Activated CD4-positive, alpha-beta T cell treated with anti-CD3 and anti-CD28 coated beads, Interleukin-2, amount 10 ng/mL, durations not matched to agents 7 days and 5 days (primary cell): ENCODE results near the gene OSBPL3. TPM values are rescaled to one million over a fixed set of nuclear protein-coding genes. Genes with fewer than 3 reads are reported as not detected.

ENCODE experiments used
- CTCF ChIA-PET: fragments of 350-600 bp; sonication (Branson Sonifier 250); formaldehyde crosslinking; loops from one replicate; lab custom pipeline; 2021; ENCODE audit warnings: antibody characterized with exemption; lab: Charles Lee
- POLR2A ChIA-PET: fragments of 350-600 bp; sonication (Branson Sonifier 250); formaldehyde crosslinking; loops from one replicate; lab custom pipeline; 2021; ENCODE audit warnings: antibody characterized with exemption; lab: Charles Lee
- DNase-seq: peaks from one replicate; pipeline ENCODE4 v3.0.0-alpha.2; 2020
- H3K27ac Mint-ChIP-seq: one replicate; pipeline ENCODE4 v1.8.0; 2021; ENCODE audit warnings: mild to moderate bottlenecking, moderate library complexity, mixed read lengths
- H3K27me3 Mint-ChIP-seq: one replicate; pipeline ENCODE4 v1.8.0; 2021; ENCODE audit warnings: mixed read lengths
- H3K36me3 Mint-ChIP-seq: one replicate; pipeline ENCODE4 v1.8.0; 2021; ENCODE audit warnings: low read depth, mixed read lengths
- H3K4me1 Mint-ChIP-seq: one replicate; pipeline ENCODE4 v1.8.0; 2021; ENCODE audit warnings: mixed read lengths
- H3K4me3 Mint-ChIP-seq: one replicate; pipeline ENCODE4 v1.8.0; 2021; ENCODE audit warnings: mild to moderate bottlenecking, moderate library complexity, mixed read lengths
- H3K9me3 Mint-ChIP-seq: one replicate; pipeline ENCODE4 v1.8.0; 2021; ENCODE audit warnings: mixed read lengths
- total RNA-seq, 2 experiments: library from RNA; stranded (reverse); gene quantifications; one replicate each; pipeline ENCODE4 v1.2.3, GENCODE V29; 2021

OSBPL3 gene
- total RNA-seq, 2 experiments from 2014 or later: 77.5 to 77.9 TPM

DNA sequence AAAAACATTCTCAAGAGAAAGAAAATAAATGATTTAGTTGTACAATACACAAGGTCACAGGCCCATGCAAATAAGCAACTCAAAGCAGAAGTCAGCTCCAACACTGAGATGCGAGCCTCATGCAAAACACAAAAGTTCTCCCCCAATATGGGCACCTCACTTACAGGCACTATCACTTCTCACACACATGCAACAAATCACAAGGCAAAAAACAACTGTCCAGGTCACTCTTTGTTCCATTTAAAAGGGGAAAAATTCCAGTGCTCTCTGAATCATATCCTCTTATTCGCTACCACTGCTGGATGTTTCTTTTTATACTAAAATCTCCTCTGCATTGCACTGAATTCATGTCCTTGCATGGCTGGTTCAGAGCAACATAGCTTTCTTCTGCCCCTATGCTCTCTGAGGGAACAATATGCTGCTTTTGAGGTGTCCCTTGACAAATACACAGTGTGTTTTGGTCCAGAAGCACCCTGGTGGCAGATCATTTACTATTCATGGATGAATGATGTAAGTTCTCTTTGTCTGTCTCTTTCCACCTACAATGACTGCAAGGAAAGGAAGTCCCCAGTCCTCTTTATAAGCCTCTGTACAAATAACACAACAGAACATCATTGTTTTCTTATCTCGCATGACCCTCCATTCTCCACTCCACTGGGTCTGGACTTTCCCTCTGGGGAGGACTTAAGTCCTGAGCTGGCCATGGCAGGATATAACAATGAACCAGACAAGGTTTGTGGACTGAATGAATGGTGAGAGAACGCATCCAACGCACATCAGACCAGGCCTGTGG is 137.3 kb downstream of the OSBPL3 start:
- Mint-ChIP-seq H3K27me3 (no peaks in the 10 kb centered on the region), H3K4me1 (peaks cover 18% of the 10 kb centered on the region), H3K4me3 (no peak overlapping the region), H3K36me3 (peaks cover 39% of the 10 kb centered on the region), H3K27ac (peak overlapping the region; percentile 16), H3K9me3 (no peaks in the 10 kb centered on the region)
- DNase-seq: no peak
- ChIA-PET POLR2A (no interaction called here), CTCF (interaction anchor here (0.5 to 0.6 kb wide), 2 partner anchors 1255 to 1309 kb away, joined by 3 read pairs; no protein-coding TSS in a partner anchor)

DNA sequence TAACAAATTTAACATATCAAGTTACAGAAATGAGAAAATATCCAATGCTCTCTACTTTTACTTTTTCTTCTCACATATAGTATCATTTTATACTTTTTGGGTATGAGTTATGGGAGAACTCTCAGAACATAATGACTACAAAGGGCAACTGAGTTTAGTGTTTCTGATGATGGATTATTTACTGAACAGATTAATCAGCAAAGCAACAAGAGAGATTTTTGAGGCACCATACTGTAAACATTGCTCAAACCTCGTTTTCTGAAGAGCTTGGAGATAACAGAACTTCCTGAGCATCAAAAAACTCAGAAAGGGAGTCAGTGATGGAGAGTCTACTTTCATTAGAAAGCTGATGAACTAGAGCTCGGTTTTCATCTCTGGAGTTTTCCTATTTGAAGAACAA is 137.9 kb downstream of the OSBPL3 start:
- ChIA-PET POLR2A (no interaction called here), CTCF (no interaction called here)
- Mint-ChIP-seq H3K27me3 (no peaks in the 10 kb centered on the region), H3K36me3 (peaks cover 43% of the 10 kb centered on the region), H3K4me3 (no peak overlapping the region), H3K4me1 (peaks cover 24% of the 10 kb centered on the region), H3K9me3 (no peaks in the 10 kb centered on the region), H3K27ac (peak overlapping the region; percentile 54)
- no peak for DNase-seq

DNA sequence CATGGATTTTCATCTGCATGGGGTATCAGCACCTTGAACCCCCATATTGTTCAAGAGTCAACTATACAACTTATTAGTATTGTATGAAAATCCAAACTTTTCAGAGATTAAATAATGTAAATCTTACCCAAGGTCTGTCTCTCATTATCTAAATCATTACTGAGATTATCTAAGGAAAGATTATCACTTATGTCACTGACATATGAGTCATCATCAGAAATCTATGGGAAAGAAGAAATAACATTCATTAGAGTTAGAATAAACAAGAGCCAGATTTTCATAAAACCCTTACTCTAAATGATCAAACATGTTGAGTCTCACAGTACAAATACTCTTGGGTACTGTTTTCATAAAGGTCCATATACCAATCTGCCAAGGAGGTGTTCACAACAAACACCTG is 139.4 kb downstream of the OSBPL3 start:
- DNase-seq: no peak

DNA sequence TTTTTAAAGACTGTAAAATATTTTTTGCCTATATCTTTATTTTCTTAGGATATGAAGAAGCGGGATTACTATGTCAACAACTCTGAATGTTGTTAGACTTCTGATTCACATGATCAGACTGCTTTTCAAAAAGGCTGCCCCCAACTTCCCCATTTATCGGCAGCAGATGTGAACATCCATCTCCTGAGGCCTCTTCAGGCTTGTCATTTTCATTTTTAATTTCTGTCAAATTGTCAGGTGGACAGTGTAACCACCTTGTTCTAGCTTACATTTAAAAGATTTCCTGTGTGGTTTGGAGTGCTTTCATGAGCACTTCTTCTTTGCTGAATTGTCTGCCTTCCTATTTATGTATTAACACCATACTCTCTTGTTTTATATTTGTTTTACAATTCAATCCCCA is 143.9 kb downstream of the OSBPL3 start:
- H3K27me3 Mint-ChIP-seq: no peaks in the 10 kb centered on the region
- H3K36me3 Mint-ChIP-seq: peaks cover 62% of the 10 kb centered on the region
- ChIA-PET CTCF (no interaction called here), POLR2A (no interaction called here)
- peak overlapping the region; percentile 73 for H3K27ac Mint-ChIP-seq
- DNase-seq: no peak
- peaks cover 58% of the 10 kb centered on the region for H3K4me1 Mint-ChIP-seq
- H3K4me3 Mint-ChIP-seq: no peak overlapping the region
- H3K9me3 Mint-ChIP-seq: no peaks in the 10 kb centered on the region

More for the DNA sequence above, 139.4 kb downstream of the OSBPL3 start:
- ChIA-PET CTCF (interaction anchor here (0.8 kb wide), 1 partner anchor 37 kb away, joined by 4 read pairs; no protein-coding TSS in a partner anchor), POLR2A (no interaction called here)
- Mint-ChIP-seq H3K36me3 (peaks cover 45% of the 10 kb centered on the region), H3K9me3 (no peaks in the 10 kb centered on the region), H3K27me3 (no peaks in the 10 kb centered on the region), H3K4me1 (peaks cover 36% of the 10 kb centered on the region), H3K4me3 (no peak overlapping the region), H3K27ac (no peak overlapping the region)

DNA sequence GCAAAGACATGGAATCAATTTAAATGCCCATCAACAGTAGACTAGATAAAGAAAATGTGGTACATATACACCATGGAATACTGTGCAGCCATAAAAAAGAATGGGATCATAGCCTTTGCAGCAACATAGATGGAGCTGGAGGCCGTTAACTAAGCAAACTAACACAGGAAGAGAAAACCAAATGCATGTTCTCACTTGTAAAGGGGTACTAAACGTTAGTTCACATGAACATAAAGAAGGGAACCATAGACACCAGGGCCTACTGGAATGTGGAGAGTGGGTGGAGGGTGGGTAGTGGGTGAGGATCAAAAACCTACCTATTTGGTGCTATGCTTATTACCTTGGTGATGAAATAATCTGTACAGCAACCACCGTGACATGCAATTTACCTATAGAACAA is 144.3 kb downstream of the OSBPL3 start:
- no peak overlapping the region for H3K4me3 Mint-ChIP-seq
- H3K27ac Mint-ChIP-seq: peak overlapping the region; percentile 68
- peaks cover 62% of the 10 kb centered on the region for H3K4me1 Mint-ChIP-seq
- ChIA-PET CTCF (no interaction called here), POLR2A (no interaction called here)
- H3K9me3 Mint-ChIP-seq: no peaks in the 10 kb centered on the region
- no peaks in the 10 kb centered on the region for H3K27me3 Mint-ChIP-seq
- no peak for DNase-seq
- peaks cover 63% of the 10 kb centered on the region for H3K36me3 Mint-ChIP-seq

DNA sequence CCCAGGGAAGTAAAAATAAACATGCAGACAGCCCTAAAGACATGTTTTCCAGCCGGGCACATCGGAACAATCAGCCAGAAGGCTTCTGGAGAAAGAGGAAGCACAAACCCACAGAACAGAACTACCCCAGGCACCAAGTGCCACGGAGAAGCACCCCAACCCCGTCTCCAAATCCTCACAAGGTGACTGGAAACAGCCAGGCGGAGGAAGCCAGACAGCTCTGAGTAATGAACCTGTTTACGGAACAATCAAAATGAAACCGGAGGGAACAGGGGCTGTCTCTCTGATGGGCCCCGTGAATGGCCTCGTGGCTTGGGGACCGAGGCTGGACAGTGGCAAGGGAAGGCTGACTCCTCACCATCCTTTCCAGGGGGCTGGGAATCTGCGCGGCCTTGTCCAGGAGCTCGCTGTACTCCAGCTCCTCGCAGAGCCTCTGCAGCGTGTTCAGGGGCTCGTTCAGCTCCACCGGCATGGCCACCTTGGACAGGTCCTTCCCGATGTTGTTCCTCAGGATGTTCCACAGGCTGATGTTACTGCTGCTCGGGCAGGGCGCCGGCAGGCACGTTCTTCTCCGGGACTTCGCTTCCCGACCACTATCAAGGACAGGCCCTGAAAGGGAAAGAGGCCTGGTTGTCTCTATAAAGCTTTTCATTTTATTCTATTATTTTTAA is 145.7 kb downstream of the OSBPL3 start:
- no peak for DNase-seq
- POLR2A ChIA-PET: no interaction called here
- Mint-ChIP-seq H3K9me3 (no peaks in the 10 kb centered on the region), H3K4me1 (peaks cover 73% of the 10 kb centered on the region), H3K27me3 (no peaks in the 10 kb centered on the region), H3K27ac (peak overlapping the region; percentile 37), H3K36me3 (peaks cover 63% of the 10 kb centered on the region), H3K4me3 (no peak overlapping the region)
- CTCF ChIA-PET: interaction anchor here (0.7 to 1.2 kb wide), 3 partner anchors 9 to 243 kb away, joined by 3 to 5 read pairs (median 3); no protein-coding TSS in a partner anchor

DNA sequence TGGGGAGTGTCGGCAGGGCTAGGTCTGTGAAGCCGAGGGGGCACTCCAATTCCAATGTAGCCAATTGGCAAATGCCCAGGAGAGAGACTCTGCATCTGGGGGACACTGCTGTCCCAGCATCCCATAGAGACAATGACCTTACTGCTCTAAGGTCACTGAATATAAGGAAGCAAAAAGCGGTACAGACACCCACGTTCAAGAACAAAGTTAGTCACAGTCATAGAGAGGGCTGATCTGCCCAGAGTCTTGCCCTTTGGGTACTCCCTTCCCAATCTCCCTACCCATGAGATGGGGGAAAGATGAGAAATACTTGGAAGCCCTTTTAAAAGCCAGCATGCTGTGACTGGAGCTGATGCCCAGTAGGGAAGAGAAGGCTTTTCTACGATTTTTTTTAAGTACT is 146.4 kb downstream of the OSBPL3 start:
- Mint-ChIP-seq H3K4me1 (peaks cover 75% of the 10 kb centered on the region), H3K27ac (no peak overlapping the region), H3K27me3 (no peaks in the 10 kb centered on the region), H3K4me3 (no peak overlapping the region), H3K9me3 (no peaks in the 10 kb centered on the region), H3K36me3 (peaks cover 62% of the 10 kb centered on the region)
- POLR2A ChIA-PET: no interaction called here
- no peak for DNase-seq
- CTCF ChIA-PET: interaction anchor here (0.7 to 1.2 kb wide), 2 partner anchors 8 to 52 kb away, joined by 3 read pairs; no protein-coding TSS in a partner anchor

DNA sequence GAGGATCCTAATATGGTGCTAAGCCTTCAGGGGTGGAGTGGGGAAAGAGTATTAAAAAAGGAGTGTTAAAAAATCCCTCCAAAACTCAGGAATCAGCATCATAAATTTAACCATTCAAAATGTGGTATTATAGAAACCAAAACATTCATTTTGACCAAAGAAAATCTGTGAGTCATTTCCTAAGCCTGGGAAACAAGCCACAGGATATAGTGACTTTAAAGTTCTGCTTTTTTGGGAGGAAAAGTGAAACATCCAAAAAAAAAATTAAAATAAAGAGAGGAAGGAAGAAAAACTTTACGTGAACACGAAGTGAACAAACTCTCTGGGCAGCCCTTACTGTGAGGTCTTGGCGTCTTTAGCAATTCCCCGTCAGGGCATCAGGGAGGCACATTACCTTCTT is 148.7 kb downstream of the OSBPL3 start:
- peaks cover 72% of the 10 kb centered on the region for H3K36me3 Mint-ChIP-seq
- H3K27ac Mint-ChIP-seq: no peak overlapping the region
- H3K27me3 Mint-ChIP-seq: no peaks in the 10 kb centered on the region
- peaks cover 76% of the 10 kb centered on the region for H3K4me1 Mint-ChIP-seq
- H3K4me3 Mint-ChIP-seq: no peak overlapping the region
- ChIA-PET CTCF (interaction anchor here (0.7 to 1.5 kb wide), 3 partner anchors 74 to 309 kb away, joined by 3 to 4 read pairs (median 3); no protein-coding TSS in a partner anchor), POLR2A (no interaction called here)
- no peaks in the 10 kb centered on the region for H3K9me3 Mint-ChIP-seq
- no peak for DNase-seq

DNA sequence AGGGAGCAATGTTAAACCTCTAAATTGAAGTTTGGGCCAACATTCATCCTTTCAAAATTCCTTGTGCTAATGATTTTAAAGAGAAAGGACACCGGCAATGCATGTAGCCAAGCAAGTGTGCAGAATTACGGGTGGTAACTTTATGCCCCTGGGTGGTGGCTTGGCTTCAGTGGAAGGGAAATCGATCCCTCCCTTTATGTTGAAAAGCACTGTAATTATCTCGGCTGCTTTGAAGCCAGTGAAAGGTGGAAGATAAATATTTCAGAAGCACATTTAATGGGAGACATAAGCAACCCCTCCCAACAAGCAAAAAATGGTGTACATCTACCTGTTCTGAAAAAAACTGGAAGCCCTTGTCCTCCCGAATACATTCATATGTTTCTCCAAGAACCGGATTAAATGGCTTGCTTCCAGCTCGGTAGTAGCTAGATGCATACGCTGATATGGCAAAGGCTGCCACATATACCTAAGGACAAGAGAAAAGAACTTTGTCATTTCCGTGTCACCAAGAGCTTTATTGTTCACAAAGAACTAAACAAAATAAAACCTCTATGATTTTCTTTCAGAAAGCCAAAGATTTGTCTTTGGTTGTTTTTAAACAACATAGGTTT is 149.4 kb downstream of the OSBPL3 start:
- POLR2A ChIA-PET: no interaction called here
- Mint-ChIP-seq H3K4me1 (peaks cover 76% of the 10 kb centered on the region), H3K36me3 (peaks cover 75% of the 10 kb centered on the region)

DNA sequence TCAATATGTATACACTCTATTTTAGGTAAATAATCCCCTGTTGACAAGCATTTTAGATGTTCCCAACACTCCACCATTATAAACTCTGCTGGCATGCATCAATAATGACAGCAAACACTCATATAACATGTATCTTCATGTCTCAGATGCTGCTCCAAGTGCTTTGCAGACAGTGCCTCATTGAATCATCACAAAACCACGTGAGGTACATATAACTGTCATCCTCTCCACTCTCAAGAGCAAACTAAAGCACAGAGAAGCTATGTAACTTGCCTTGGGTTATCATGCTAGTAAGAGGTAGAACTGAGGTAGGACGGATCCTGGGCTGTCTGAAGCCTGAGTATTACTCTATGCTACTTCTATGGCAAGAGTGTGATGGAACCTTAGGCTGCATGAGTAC is 150.2 kb downstream of the OSBPL3 start:
- Mint-ChIP-seq H3K4me1 (peaks cover 79% of the 10 kb centered on the region), H3K36me3 (peaks cover 82% of the 10 kb centered on the region), H3K27me3 (no peaks in the 10 kb centered on the region), H3K4me3 (no peak overlapping the region), H3K9me3 (no peaks in the 10 kb centered on the region), H3K27ac (no peak overlapping the region)
- POLR2A ChIA-PET: no interaction called here
- DNase-seq: no peak
- CTCF ChIA-PET: interaction anchor here (1.2 to 2.1 kb wide), 3 partner anchors 10 to 311 kb away, joined by 3 to 6 read pairs (median 3); no protein-coding TSS in a partner anchor

More for the DNA sequence above, 149.4 kb downstream of the OSBPL3 start:
- Mint-ChIP-seq H3K4me3 (no peak overlapping the region), H3K27ac (no peak overlapping the region), H3K27me3 (no peaks in the 10 kb centered on the region), H3K9me3 (no peaks in the 10 kb centered on the region)
- no peak for DNase-seq
- CTCF ChIA-PET: interaction anchor here (1.5 kb wide), 2 partner anchors 75 to 310 kb away, joined by 3 read pairs; no protein-coding TSS in a partner anchor

DNA sequence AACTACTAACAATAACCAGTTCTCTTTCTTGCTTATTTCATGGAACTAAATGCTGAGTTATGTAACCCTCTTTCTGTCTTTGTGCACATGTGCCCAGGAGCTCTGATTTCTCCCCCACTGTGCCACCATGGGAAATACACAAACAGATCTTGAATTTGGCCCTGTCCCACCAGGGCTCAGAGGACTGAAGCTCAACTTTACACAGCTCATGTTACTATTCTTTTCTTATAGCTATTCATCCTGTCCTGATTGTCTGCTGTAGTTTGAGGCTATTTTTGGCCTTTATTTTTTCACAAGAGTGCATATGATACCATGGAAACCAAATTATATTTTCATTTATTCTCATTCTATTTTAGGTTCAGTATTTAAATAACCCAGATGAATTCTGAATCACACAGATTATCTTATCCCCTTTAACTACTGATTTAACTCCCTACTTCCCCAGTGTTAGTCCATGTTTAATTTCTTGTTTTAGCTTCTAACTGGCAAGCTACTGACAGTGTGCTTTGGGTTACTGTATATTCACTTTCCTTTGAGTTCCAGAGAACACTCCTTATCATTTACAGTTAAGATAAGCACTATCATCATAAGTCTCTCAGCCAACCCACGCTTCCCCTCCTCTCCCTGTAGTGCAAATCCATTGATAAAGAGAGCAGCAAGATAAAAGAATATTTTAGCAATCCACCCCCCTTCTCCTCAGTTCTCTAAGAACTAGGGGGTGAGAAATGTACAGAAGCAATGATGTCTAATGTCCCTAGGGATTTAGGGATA is 150.9 kb downstream of the OSBPL3 start:
- CTCF ChIA-PET: interaction anchor here (0.8 to 2.1 kb wide), 4 partner anchors 9 to 264 kb away, joined by 3 to 6 read pairs (median 4); no protein-coding TSS in a partner anchor
- peaks cover 86% of the 10 kb centered on the region for H3K36me3 Mint-ChIP-seq
- H3K4me3 Mint-ChIP-seq: no peak overlapping the region
- POLR2A ChIA-PET: no interaction called here
- H3K9me3 Mint-ChIP-seq: no peaks in the 10 kb centered on the region
- no peak for DNase-seq
- H3K27me3 Mint-ChIP-seq: no peaks in the 10 kb centered on the region
- no peak overlapping the region for H3K27ac Mint-ChIP-seq
- peaks cover 83% of the 10 kb centered on the region for H3K4me1 Mint-ChIP-seq

DNA sequence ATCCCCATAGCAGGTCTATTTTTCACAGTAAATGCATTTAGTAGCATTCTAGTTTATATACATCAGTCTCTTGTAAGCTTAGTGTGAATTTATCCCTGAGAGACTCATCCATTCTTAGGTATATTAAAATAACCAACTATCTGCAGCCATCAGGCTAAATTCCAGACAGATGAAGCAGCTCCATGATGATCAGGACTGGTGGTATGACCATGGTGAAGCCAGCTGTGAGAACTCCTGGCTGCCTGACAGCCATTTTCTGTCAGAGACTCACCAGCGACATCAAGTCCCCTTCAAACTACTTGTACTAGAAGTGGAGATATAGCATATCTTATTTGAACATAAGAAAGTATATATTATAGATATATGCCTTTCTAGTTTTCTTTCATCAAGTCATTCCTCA is 152.4 kb downstream of the OSBPL3 start:
- no peak for DNase-seq
- Mint-ChIP-seq H3K4me3 (no peak overlapping the region), H3K9me3 (no peaks in the 10 kb centered on the region), H3K4me1 (peaks cover 79% of the 10 kb centered on the region), H3K27me3 (no peaks in the 10 kb centered on the region), H3K36me3 (peaks cover 86% of the 10 kb centered on the region), H3K27ac (peak overlapping the region; percentile 71)
- POLR2A ChIA-PET: no interaction called here
- CTCF ChIA-PET: interaction anchor here (0.6 to 1.4 kb wide), 7 partner anchors 10 to 315 kb away, joined by 3 to 5 read pairs (median 3); no protein-coding TSS in a partner anchor
